ENCODE measurements around the gene TPST1.
"Not testable (repeated sequence)": the region's sequence is repeated elsewhere in the genome, so short reads cannot be mapped to it uniquely, and the experiment has no call there.

GRCh38 chr7:66385191-66385905 is 180.2 kb downstream of the TPST1 start:
- TF ChIP-seq EZH2 (IDR thresholded peaks at IDR 0.05; ENCODE audit: borderline replicate concordance, low read depth, low read length, severe bottlenecking); CTCF (IDR thresholded peaks at IDR 0.05; ENCODE audit: borderline replicate concordance, extremely low read depth, low read length, poor library complexity, severe bottlenecking): not testable (repeated sequence)
